ENCODE data around the gene PLAU.

- TF ChIP-seq CTCF (IDR thresholded peaks at IDR 0.05; ENCODE audit: low read length): no peak
- no peak for TF ChIP-seq EZH2 (optimal IDR thresholded peaks at IDR 0.05; ENCODE audit: low read depth, low read length)
These were observed 42.9 kb upstream of the PLAU start for GRCh38 chr10:73867871-73868631.

Measured in MM.1S (cell line).